Body of pancreas (tissue), 4 donors: ENCODE results near the gene NR6A1. TPM values are rescaled to one million over a fixed set of nuclear protein-coding genes. Genes with fewer than 3 reads are reported as not detected.

Source experiments
- ATAC-seq: fragments of 150-250 bp; one replicate; pipeline ENCODE4 v1.9.1; 2016
- DNase-seq, 4 donors: peaks; one replicate each; pipeline ENCODE4 v3.0.0-alpha.2; 2019
- H3K27ac ChIP-seq, 4 donors: fragments of 200-600 bp; sonication (generic); 1 replicate in 3 of 4; 2 replicates in 1 of 4; pipeline versions ENCODE4 v1.5.1 to v1.6.1; 2016 to 2019; ENCODE audit warnings: mild to moderate bottlenecking in 1 of 4, mixed read lengths in 1 of 4, moderate library complexity in 1 of 4
- H3K27me3 ChIP-seq, 2 donors: fragments of 200-600 bp; sonication (generic); one replicate each; pipeline ENCODE4 v1.6.0; 2016; ENCODE audit warnings: mild to moderate bottlenecking in 1 of 2
- H3K36me3 ChIP-seq, 2 donors: fragments of 200-600 bp; sonication (generic); replicated peaks in 1 of 2; 2 replicates each; pipeline ENCODE4 v1.5.1; 2016; ENCODE audit warnings: low read depth in 2 of 2; ENCODE audit not compliant: insufficient read depth in 1 of 2
- H3K4me1 ChIP-seq: fragments of 200-600 bp; sonication (generic); one replicate; pipeline ENCODE4 v1.6.0; 2016
- H3K4me3 ChIP-seq, 2 donors: fragments of 200-600 bp; sonication (generic); 1 replicate in 1 of 2; 2 replicates in 1 of 2; pipeline ENCODE4 v1.5.1; 2016 to 2019
- H3K9me3 ChIP-seq, 3 donors: fragments of 200-600 bp; sonication (generic); 1 replicate in 2 of 3; 2 replicates in 1 of 3; pipeline ENCODE4 v1.5.1; 2016
- POLR2A ChIP-seq, 3 donors: fragments of 450-650 bp; IDR thresholded peaks; one replicate each; pipeline ENCODE4 v1.6.1; 2016; ENCODE audit warnings: antibody characterized with exemption in 3 of 3, mild to moderate bottlenecking in 2 of 3
- WGBS, 2 donors: methylation state at CpG; one replicate each; pipeline ENCODE4 v1.1.5; 2017; 5-methylcytosine and 5-hydroxymethylcytosine counted together
- intact Hi-C: fragments of 100-400 bp; cut with DNase I; formaldehyde crosslinking; loops from one replicate; pipeline ENCODE4 v1.15.1; 2023
- total RNA-seq, 2 donors: library from RNA; depleted of rRNA; stranded (reverse); fragments of >200 nt; gene quantifications; one replicate each; pipeline ENCODE4 v1.1.0, GENCODE V29; 2016
- TF ChIP-seq, protein P1 (sequence below), 7 experiments: fragments of 450-650 bp in 4 of 7; fragments of 200-600 bp in 3 of 7; sonication (generic) in 3 of 7; IDR thresholded peaks; one replicate each; pipeline ENCODE4 v1.5.1; 2016 to 2019; ENCODE audit warnings: antibody characterized with exemption in 7 of 7

The NR6A1 gene
- total RNA-seq, 2 donors from 2014 or later = 3.3 to 3.9 TPM

DNA sequence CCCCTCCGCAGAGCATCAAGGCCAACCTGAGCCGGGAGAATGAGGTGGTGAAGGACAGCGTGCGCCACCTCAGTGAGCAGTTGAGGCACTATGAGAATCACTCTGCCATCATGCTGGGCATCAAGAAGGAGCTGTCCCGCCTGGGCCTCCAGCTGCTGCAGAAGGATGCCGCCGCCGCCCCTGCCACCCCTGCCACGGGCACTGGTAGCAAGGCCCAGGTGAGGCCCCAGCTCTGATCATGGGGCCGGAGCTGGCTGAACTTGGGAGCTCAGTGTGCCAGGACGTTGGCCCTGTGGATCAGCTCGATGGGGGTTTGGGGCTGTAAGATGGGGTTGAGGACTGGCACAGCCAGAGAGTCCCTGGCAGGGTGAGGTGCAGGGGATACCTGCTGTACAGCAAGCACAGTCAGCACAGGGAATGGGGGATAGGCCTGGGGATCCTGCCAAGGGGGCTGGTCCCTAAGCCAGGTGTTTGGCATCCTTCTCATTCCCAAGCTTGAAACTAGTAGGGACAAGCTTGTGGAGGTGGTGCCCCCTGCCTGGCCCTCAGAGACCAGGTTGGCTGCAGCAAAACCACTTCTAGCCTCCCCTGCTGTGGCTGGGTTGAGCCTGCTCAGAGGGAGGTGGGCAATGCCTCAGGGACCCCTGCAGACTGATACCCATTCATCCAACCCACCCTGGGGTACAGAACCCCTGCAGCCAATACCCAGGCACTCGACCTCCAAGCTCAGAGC is 28.3 kb upstream of the NR6A1 start:
- H3K27ac ChIP-seq = peak overlapping the region; percentile 25 to 72 (median 59)
- H3K4me3 ChIP-seq = no peak overlapping the region
- H3K9me3 ChIP-seq = no peaks in the 10 kb centered on the region
- 38 to 39% methylated on average over 6 to 13 of the region's 13 CpGs for WGBS, 2 donors
- intact Hi-C loops = loop anchor here (5.0 kb wide), 1 partner anchor 43 kb away; no protein-coding TSS in a partner anchor
- no peaks in the 10 kb centered on the region for H3K36me3 ChIP-seq
- TF ChIP-seq, protein P1, sequence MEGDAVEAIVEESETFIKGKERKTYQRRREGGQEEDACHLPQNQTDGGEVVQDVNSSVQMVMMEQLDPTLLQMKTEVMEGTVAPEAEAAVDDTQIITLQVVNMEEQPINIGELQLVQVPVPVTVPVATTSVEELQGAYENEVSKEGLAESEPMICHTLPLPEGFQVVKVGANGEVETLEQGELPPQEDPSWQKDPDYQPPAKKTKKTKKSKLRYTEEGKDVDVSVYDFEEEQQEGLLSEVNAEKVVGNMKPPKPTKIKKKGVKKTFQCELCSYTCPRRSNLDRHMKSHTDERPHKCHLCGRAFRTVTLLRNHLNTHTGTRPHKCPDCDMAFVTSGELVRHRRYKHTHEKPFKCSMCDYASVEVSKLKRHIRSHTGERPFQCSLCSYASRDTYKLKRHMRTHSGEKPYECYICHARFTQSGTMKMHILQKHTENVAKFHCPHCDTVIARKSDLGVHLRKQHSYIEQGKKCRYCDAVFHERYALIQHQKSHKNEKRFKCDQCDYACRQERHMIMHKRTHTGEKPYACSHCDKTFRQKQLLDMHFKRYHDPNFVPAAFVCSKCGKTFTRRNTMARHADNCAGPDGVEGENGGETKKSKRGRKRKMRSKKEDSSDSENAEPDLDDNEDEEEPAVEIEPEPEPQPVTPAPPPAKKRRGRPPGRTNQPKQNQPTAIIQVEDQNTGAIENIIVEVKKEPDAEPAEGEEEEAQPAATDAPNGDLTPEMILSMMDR (IDR thresholded peaks at IDR 0.05) = peak; percentile 6 to 77 (median 54)
- peak in 2 of 3 donors; percentile 15 to 29 for TF ChIP-seq POLR2A (IDR thresholded peaks at IDR 0.05)
- peaks cover 70% of the 10 kb centered on the region for H3K4me1 ChIP-seq
- peak; percentile 89 to 94 (median 93) for DNase-seq
- peak; percentile 89 for ATAC-seq
- H3K27me3 ChIP-seq = no peaks in the 10 kb centered on the region

DNA sequence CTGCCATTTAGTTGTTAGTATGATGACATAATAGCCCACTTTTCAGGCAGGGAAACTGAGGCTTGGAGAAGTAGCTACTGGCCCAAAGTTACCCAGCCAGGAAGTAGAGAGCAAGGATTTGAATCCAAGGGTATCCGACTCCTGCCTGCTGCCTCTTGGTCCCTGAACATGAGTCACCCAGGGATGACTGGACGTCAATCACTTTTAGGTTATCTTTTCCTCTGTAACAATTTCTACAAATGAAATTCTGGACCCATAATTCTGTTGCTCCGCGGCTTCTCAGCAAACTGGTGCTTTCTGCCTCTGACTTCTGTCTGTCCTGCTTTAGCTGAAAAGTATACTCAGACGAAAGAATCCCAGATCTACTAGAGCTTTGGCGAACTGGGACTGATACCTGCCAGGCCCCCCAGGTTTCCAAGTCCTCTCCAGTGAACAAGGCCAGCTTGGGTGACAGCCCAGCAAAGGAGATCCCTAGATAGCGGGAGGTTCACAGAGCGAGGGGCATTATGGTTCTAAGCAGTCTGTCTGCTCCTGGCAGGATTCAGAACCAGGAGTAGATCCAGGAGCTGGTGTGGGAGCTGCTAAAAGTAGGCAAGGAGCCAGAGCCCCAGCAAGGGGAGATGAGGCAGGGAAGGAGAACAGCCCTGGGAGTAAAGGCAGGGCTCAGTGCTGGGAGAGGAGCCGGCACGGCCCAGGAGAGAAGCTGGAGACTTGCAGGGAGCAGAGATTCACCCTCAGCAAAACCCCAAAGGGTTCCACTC is 26.4 kb upstream of the NR6A1 start:
- Histone ChIP-seq H3K4me3 (no peak overlapping the region), H3K36me3 (no peaks in the 10 kb centered on the region), H3K9me3 (no peaks in the 10 kb centered on the region), H3K4me1 (peaks cover 74% of the 10 kb centered on the region), H3K27ac (peak overlapping the region; percentile 15 to 66 (median 44)), H3K27me3 (no peaks in the 10 kb centered on the region)
- intact Hi-C loops = no loop called here
- ATAC-seq (peak; percentile 57), DNase-seq (peak; percentile 71 to 84 (median 76))
- TF ChIP-seq, protein P1 (IDR thresholded peaks at IDR 0.05) = no peak
- TF ChIP-seq POLR2A (IDR thresholded peaks at IDR 0.05) = no peak
- WGBS, 2 donors = 30 to 33% methylated on average over 8 to 10 of the region's 10 CpGs

DNA sequence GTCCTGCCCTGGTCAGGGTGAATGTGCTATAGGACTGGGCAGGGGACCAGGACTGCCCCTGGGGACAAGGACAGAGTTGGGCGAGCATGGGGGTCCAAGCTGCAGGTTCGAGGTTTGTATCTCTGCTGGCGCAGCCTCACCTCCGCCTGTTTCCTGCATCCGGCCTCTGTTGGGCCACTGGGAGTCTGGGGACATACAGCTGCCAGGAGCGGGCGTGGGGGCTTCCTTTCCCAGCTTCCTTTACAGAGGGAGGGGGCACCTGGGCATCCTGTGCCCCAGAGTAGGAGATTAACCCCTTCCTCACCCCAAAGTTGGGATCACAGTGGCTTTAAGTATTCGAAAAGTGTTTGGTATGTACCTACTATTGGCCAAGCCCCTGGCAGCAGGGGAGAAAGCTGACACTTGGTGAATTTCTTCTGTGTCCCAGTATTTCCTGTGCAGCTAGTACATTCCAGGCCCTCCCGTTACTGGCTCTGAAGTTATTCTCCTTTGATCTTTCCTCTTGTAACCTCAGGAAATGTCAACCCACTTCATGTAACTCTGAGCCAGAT is 24.8 kb upstream of the NR6A1 start:
- no peak for DNase-seq
- peaks cover 67% of the 10 kb centered on the region for H3K4me1 ChIP-seq
- intact Hi-C loops = no loop called here
- no peaks in the 10 kb centered on the region for H3K9me3 ChIP-seq
- no peak for TF ChIP-seq POLR2A (IDR thresholded peaks at IDR 0.05)
- TF ChIP-seq, protein P1 (IDR thresholded peaks at IDR 0.05) = no peak
- no peak for ATAC-seq
- H3K36me3 ChIP-seq = no peaks in the 10 kb centered on the region
- H3K27me3 ChIP-seq = no peaks in the 10 kb centered on the region
- peak overlapping the region in 2 of 4 donors; percentile 27 to 39 for H3K27ac ChIP-seq
- WGBS, 2 donors = 60 to 67% methylated on average over 3 to 8 of the region's 9 CpGs
- no peak overlapping the region for H3K4me3 ChIP-seq

DNA sequence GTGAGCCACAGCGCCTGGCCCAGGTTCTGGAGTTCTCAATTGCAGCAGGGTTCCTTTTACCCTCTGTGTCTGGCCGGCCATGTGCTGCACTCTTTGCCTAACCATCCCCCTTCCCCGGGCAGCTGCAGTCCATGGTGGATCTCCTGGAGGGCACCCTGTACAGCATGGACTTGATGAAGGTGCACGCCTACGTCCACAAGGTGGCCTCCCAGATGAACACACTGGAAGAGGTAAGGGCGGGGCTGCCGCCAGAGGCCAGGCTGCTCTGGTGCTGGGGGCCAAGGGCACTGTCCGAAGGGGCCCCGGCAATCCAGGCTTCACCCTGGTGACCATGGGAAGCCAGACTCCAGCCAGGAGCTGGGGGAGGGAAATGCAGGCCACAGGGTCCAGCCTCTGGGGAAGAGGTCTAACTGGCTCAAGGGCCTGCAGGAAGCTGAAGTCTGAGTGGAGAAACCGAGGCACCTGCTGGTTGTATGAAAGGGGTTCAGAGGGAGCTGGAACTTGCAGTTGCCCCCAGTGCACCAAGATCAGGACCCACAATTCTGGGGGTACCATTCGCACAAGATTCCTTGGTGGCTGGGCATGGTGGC is 23.9 kb upstream of the NR6A1 start:
- ATAC-seq = peak; percentile 33
- intact Hi-C loops = no loop called here

More for the DNA sequence above, 23.9 kb upstream of the NR6A1 start:
- H3K36me3 ChIP-seq = no peaks in the 10 kb centered on the region
- DNase-seq = peak; percentile 46 to 71 (median 55)
- no peaks in the 10 kb centered on the region for H3K9me3 ChIP-seq
- H3K27ac ChIP-seq = peak overlapping the region in 1 of 4 donors; percentile 27
- H3K27me3 ChIP-seq = no peaks in the 10 kb centered on the region
- WGBS, 2 donors = 70 to 71% methylated on average over 4 to 10 of the region's 11 CpGs
- TF ChIP-seq POLR2A (IDR thresholded peaks at IDR 0.05) = no peak
- TF ChIP-seq, protein P1 (IDR thresholded peaks at IDR 0.05) = peak in 5 of 7 experiments; percentile 12 to 56 (median 35)
- peaks cover 58% of the 10 kb centered on the region for H3K4me1 ChIP-seq
- H3K4me3 ChIP-seq = no peak overlapping the region
